SU-DHL-6 (cell line): ENCODE results near the gene INPP5A.

Source experiments
- CTCF ChIP-seq: fragments of 200-600 bp; sonication (generic); IDR thresholded peaks from one replicate; pipeline ENCODE4 v1.5.1; 2017; ENCODE audit warnings: antibody characterized with exemption, mild to moderate bottlenecking, low read length, moderate library complexity; ENCODE audit not compliant: insufficient read depth, poor library complexity, severe bottlenecking
- EZH2phosphoT487 ChIP-seq: fragments of 200-600 bp; sonication (generic), shearing (Covaris generic); conservative IDR thresholded peaks from 2 replicates; pipeline ENCODE4 v1.6.1; 2018; ENCODE audit warnings: mild to moderate bottlenecking, antibody characterized with exemption, low read length, moderate library complexity, mixed read lengths

- TF ChIP-seq CTCF, result no peak
- no peak for TF ChIP-seq EZH2phosphoT487
Measured at GRCh38 chr10:132563485-132564248, 26.1 kb downstream of the INPP5A start.
